LNCaP clone FGC (cell line): ENCODE results near the gene NOM1.
"Not testable (repeated sequence)": the region's sequence is repeated elsewhere in the genome, so short reads cannot be mapped to it uniquely, and the experiment has no call there.

Source experiments
- DNase-seq: peaks from one replicate; pipeline ENCODE4 v3.0.0-alpha.2; 2011; ENCODE audit warnings: low read depth
- H3K4me3 ChIP-seq: 2 replicates; pipeline ENCODE4 v1.5.1; 2011; ENCODE audit warnings: mild to moderate bottlenecking, low read depth, low read length, control low read depth
- TF ChIP-seq, protein P1 (sequence below): IDR thresholded peaks from 2 replicates; pipeline ENCODE4 v1.5.1; 2012; ENCODE audit warnings: mild to moderate bottlenecking; ENCODE audit not compliant: control insufficient read depth, insufficient read depth; ENCODE audit errors: extremely low read depth

The NOM1 gene, protein sequence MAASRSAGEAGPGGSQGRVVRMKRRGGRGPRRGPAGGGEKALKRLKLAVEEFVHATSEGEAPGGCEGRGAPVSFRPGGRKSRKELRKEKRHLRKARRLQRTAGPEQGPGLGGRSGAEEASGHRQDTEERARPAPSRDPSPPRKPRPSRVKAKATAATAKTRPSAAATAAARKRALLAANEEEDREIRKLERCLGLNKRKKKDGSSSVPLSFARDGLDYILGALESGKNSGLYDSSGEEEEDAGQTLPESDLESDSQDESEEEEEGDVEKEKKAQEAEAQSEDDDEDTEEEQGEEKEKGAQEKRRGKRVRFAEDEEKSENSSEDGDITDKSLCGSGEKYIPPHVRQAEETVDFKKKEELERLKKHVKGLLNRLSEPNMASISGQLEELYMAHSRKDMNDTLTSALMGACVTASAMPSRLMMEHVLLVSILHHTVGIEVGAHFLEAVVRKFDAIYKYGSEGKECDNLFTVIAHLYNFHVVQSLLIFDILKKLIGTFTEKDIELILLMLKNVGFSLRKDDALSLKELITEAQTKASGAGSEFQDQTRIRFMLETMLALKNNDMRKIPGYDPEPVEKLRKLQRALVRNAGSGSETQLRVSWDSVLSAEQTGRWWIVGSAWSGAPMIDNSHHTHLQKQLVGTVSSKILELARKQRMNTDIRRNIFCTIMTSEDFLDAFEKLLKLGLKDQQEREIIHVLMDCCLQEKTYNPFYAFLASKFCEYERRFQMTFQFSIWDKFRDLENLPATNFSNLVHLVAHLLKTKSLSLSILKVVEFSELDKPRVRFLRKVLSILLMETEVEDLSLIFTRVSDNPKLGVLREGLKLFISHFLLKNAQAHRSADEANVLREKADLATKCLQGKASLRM

DNA sequence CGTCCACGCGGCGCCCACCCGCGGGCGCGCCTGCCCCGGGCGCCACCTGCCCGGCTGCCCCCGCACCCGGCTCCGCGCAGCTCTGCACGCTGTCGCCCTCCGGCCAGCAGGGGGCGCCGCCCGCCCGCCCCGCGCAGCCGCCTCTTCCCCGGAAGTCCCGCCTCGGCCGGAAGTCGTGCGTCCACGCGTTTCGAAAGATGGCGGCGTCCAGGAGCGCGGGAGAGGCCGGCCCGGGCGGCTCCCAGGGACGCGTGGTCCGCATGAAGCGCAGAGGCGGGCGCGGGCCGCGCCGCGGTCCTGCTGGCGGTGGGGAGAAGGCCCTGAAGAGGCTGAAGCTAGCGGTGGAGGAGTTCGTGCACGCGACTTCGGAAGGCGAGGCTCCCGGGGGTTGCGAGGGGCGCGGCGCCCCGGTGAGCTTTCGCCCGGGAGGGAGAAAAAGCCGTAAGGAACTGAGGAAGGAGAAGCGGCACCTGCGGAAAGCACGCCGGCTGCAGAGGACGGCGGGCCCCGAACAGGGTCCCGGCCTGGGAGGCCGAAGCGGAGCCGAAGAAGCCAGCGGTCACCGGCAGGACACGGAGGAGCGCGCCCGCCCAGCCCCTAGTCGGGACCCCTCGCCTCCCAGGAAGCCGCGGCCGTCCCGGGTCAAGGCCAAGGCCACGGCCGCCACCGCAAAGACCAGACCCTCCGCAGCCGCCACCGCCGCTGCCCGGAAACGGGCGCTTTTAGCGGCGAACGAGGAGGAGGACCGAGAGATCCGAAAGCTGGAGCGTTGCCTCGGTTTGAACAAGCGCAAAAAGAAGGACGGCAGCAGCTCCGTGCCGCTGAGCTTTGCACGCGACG is at the start of gene NOM1:
Gene NOM1 (plus strand): TSS at position 172 of the 840 bp plus-strand sequence. CDS start 26 bp downstream, at position 198.
- peak within 1 kb of the TSS; percentile 92 for H3K4me3 ChIP-seq
- DNase-seq = no peak
- TF ChIP-seq, protein P1, sequence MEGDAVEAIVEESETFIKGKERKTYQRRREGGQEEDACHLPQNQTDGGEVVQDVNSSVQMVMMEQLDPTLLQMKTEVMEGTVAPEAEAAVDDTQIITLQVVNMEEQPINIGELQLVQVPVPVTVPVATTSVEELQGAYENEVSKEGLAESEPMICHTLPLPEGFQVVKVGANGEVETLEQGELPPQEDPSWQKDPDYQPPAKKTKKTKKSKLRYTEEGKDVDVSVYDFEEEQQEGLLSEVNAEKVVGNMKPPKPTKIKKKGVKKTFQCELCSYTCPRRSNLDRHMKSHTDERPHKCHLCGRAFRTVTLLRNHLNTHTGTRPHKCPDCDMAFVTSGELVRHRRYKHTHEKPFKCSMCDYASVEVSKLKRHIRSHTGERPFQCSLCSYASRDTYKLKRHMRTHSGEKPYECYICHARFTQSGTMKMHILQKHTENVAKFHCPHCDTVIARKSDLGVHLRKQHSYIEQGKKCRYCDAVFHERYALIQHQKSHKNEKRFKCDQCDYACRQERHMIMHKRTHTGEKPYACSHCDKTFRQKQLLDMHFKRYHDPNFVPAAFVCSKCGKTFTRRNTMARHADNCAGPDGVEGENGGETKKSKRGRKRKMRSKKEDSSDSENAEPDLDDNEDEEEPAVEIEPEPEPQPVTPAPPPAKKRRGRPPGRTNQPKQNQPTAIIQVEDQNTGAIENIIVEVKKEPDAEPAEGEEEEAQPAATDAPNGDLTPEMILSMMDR = peak; percentile 96

DNA sequence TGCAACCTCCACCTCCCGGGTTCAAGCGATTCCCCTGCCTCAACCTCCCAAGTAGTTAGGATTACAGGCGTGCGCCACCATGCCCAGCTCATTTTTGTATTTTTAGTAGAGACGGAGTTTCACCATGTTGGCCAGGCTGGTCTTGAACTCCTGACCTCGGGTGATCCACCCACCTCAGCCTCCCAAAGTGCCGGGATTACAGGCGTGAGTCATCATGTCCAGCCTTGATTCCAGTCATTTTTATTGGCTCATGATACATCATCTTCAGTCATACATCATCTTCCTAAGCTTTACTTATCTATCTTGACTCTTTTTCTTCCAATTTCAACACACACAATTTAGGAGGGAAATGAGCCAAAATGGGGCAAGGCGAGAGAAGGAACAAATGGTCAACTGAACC is 49.4 kb upstream of the NOM1 start:
- not testable (repeated sequence) for H3K4me3 ChIP-seq, DNase-seq

DNA sequence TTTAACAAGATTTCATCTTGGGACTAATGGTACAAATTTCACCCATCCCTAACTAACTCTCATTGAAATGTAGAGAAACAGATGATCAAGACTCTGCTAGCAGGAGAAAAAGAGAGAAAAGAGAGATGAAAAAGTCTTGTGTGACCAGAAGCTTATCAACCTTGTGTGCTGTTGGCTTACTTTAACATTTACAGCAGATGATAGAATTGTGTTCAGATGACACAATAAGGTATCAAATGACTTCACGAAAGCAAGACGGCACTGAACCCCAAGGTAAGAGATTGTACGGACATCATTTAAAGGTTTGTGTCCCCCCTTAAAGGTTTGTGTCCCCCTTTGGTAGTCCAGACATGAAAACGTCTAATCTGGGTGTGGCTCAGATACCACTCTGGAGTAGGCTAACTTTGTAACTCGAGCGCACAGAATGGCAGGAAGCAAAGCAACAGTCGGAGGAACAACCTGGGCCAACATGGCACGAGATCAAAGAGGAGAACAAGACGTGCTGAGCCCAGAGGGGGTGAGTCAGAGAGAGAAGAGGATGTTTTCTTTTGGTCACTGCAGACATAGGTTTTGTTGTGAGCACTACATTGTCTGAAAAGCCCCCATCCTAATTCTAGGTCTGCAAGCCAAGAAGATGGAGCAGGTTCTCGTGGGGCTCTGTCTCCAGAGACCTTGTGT is 46.1 kb upstream of the NOM1 start:
- H3K4me3 ChIP-seq = no peak overlapping the region
- TF ChIP-seq, protein P1 = no peak
- no peak for DNase-seq

DNA sequence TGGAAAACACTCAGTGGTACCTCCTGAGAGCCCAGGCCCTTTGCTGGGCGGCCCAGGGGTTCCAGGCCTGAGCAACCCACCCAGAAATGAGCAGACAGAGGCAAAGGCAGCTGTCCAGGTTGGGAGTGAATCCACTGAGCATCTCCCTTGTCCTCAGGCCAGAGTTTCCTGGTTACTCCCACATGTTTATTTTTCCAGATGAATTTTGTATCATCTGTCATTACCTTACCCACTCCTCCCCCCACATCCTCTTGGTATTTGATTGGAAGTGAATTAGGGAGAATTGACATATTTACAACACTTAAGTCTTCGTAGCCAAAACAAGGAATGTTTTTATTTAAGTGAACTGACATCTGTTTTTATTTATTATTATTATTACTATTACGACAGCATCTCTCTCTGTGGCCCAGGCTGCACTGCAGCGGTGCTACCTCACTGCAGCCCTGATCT is 43.3 kb upstream of the NOM1 start:
- no peak overlapping the region for H3K4me3 ChIP-seq
- no peak for DNase-seq
- TF ChIP-seq, protein P1 = no peak

DNA sequence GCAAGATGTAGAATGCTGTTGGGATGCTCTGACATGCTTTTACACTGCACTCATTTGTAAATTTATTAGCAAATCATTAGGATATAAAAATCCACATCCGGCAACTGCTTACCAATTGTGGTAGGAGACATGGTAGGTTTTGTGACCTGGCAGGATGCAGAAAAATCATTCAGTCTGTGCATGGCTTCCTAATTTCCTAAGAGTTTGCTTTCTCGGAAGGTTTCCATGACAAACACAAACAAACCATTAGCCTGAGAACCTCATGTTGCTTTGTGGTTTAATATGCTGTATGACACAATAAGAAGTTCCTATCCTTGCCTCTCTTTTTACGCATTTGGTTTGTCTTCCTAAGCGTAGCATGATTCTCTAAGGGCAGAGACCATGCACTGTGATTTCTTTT is 41.9 kb upstream of the NOM1 start:
- no peak for DNase-seq
- no peak overlapping the region for H3K4me3 ChIP-seq
- TF ChIP-seq, protein P1 = no peak

DNA sequence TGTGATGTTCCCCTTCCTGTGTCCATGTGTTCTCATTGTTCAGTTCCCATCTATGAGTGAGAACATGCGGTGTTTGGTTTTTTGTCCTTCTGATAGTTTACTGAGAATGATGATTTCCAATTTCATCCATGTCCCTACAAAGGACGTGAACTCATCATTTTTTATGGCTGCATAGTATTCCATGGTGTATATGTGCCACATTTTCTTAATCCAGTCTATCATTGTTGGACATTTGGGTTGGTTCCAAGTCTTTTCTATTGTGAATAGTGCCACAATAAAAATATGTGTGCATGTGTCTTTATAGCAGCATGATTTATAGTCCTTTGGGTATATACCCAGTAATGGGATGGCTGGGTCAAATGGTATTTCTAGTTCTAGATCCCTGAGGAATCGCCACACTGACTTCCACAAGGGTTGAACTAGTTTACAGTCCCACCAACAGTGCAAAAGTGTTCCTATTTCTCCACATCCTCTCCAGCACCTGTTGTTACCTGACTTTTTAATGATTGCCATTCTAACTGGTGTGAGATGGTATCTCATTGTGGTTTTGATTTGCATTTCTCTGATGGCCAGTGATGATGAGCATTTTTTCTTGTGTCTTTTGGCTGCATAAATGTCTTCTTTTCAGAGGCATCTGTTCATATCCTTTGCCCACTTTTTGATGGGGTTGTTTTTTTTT is 39.8 kb upstream of the NOM1 start:
- not testable (repeated sequence) for DNase-seq

DNA sequence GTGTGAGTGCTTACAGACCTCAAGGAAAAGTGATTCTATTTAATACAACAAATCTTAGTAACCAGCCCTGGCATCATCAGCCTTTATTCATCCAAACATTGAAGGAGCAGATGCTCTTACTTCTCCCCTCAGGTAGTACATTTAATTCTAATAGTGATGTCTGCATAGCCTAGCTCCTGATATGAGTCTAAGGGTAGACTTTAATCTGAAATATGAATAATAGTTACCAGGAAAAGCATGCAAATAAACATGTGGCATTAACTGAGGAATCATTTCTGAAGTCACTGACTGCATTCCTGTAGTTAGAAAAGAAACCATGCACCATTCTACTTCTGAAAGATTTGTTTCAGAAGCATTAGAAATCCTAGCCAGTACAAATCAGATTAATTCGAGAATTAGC is 30.9 kb upstream of the NOM1 start:
- TF ChIP-seq, protein P1 = no peak
- H3K4me3 ChIP-seq = no peak overlapping the region
- no peak for DNase-seq

More for the DNA sequence above, 39.8 kb upstream of the NOM1 start:
- not testable (repeated sequence) for H3K4me3 ChIP-seq
